SK-N-SH treated with all-trans-retinoic acid at 6 μM for 48 hours (cell line): ENCODE results near the gene ABL2.

ENCODE experiments used
- ATAC-seq: fragments of 200-7000 bp; cut with Tn5 transposase; 3 replicates; pipeline ENCODE4 v1.9.1; 2020; ENCODE audit warnings: mild to moderate bottlenecking, moderate library complexity
- ARNTL ChIP-seq: fragments of 450-650 bp; formaldehyde crosslinking; IDR thresholded peaks from 2 replicates; pipeline ENCODE4 v1.5.0; 2020; ENCODE audit warnings: low read depth, mild to moderate bottlenecking, moderate library complexity, borderline replicate concordance
- BACH2 ChIP-seq: fragments of 250-450 bp; sonication (Bioruptor Pico); IDR thresholded peaks from 2 replicates; pipeline ENCODE4 v1.9.0; 2021; ENCODE audit warnings: mild to moderate bottlenecking, borderline replicate concordance
- CREB5 ChIP-seq: fragments of 250-450 bp; sonication (Bioruptor Pico); IDR thresholded peaks from 2 replicates; pipeline ENCODE4 v1.5.1; 2020; ENCODE audit warnings: low read depth, mild to moderate bottlenecking, moderate library complexity
- CSDC2 ChIP-seq: fragments of 250-450 bp; sonication (Bioruptor Pico); IDR thresholded peaks from 2 replicates; pipeline ENCODE4 v1.5.0; 2020; ENCODE audit warnings: mild to moderate bottlenecking, moderate library complexity
- ESRRG ChIP-seq: fragments of 250-450 bp; sonication (Bioruptor Pico); IDR thresholded peaks from 2 replicates; pipeline ENCODE4 v1.6.1; 2021; ENCODE audit warnings: mild to moderate bottlenecking
- ISL1 ChIP-seq: fragments of 250-450 bp; sonication (Bioruptor Pico); IDR thresholded peaks from 2 replicates; pipeline ENCODE4 v2.1.2; 2022; ENCODE audit warnings: mild to moderate bottlenecking, moderate library complexity
- OSR1 ChIP-seq: fragments of 250-450 bp; sonication (Bioruptor Pico); IDR thresholded peaks from 2 replicates; pipeline ENCODE4 v1.8.0; 2022; ENCODE audit warnings: moderate library complexity, mild to moderate bottlenecking, inconsistent platforms
- PATZ1 ChIP-seq: fragments of 250-450 bp; sonication (Bioruptor Pico); IDR thresholded peaks from 2 replicates; pipeline ENCODE4 v1.8.0; 2020; ENCODE audit warnings: mild to moderate bottlenecking, moderate library complexity, borderline replicate concordance
- POU6F1 ChIP-seq: fragments of 250-450 bp; sonication (Bioruptor Pico); IDR thresholded peaks from 2 replicates; pipeline ENCODE4 v1.8.0; 2021; ENCODE audit warnings: low read depth, mild to moderate bottlenecking, moderate library complexity, borderline replicate concordance
- PPARA ChIP-seq: fragments of 250-450 bp; sonication (Bioruptor Pico); IDR thresholded peaks from 2 replicates; pipeline ENCODE4 v1.5.0; 2020; ENCODE audit warnings: mild to moderate bottlenecking, borderline replicate concordance
- RARB ChIP-seq: fragments of 250-450 bp; sonication (Bioruptor Pico); IDR thresholded peaks from 2 replicates; pipeline ENCODE4 v1.8.0; 2021; ENCODE audit warnings: mild to moderate bottlenecking, moderate library complexity
- SNAI2 ChIP-seq: fragments of 250-450 bp; sonication (Bioruptor Pico); IDR thresholded peaks from 2 replicates; pipeline ENCODE4 v1.5.0; 2020; ENCODE audit warnings: mild to moderate bottlenecking, moderate library complexity
- TCF4 ChIP-seq: fragments of 250-450 bp; sonication (Bioruptor Pico); IDR thresholded peaks from 2 replicates; pipeline ENCODE4 v1.8.0; 2021; ENCODE audit warnings: mild to moderate bottlenecking, moderate library complexity, borderline replicate concordance
- ZFP3 ChIP-seq: fragments of 250-450 bp; sonication (Bioruptor Pico); IDR thresholded peaks from 2 replicates; pipeline ENCODE4 v1.5.0; 2020; ENCODE audit warnings: mild to moderate bottlenecking, moderate library complexity
- ZFP30 ChIP-seq: fragments of 450-650 bp; formaldehyde crosslinking; IDR thresholded peaks from 2 replicates; pipeline ENCODE4 v1.5.0; 2022; ENCODE audit warnings: mild to moderate bottlenecking, moderate library complexity
- ZNF565 ChIP-seq: fragments of 450-650 bp; formaldehyde crosslinking; conservative IDR thresholded peaks from 2 replicates; pipeline ENCODE4 v1.5.0; 2020; ENCODE audit warnings: low read depth, mild to moderate bottlenecking, moderate library complexity
- ZNF70 ChIP-seq: fragments of 450-650 bp; formaldehyde crosslinking; IDR thresholded peaks from 2 replicates; pipeline ENCODE4 v1.5.0; 2020; ENCODE audit warnings: mild to moderate bottlenecking, moderate library complexity
- ZNF8 ChIP-seq: fragments of 450-650 bp; formaldehyde crosslinking; IDR thresholded peaks from 2 replicates; pipeline ENCODE4 v1.5.0; 2020; ENCODE audit warnings: mild to moderate bottlenecking, moderate library complexity
- TF ChIP-seq, protein P1 (sequence below): fragments of 250-450 bp; sonication (Bioruptor Pico); IDR thresholded peaks from 2 replicates; pipeline ENCODE4 v1.5.0; 2020; ENCODE audit warnings: mild to moderate bottlenecking, moderate library complexity
- TF ChIP-seq, protein P2 (sequence below): fragments of 250-450 bp; sonication (Bioruptor Pico); IDR thresholded peaks from 2 replicates; pipeline ENCODE4 v1.5.1; 2021; ENCODE audit warnings: mild to moderate bottlenecking, moderate library complexity

ABL2 gene

DNA sequence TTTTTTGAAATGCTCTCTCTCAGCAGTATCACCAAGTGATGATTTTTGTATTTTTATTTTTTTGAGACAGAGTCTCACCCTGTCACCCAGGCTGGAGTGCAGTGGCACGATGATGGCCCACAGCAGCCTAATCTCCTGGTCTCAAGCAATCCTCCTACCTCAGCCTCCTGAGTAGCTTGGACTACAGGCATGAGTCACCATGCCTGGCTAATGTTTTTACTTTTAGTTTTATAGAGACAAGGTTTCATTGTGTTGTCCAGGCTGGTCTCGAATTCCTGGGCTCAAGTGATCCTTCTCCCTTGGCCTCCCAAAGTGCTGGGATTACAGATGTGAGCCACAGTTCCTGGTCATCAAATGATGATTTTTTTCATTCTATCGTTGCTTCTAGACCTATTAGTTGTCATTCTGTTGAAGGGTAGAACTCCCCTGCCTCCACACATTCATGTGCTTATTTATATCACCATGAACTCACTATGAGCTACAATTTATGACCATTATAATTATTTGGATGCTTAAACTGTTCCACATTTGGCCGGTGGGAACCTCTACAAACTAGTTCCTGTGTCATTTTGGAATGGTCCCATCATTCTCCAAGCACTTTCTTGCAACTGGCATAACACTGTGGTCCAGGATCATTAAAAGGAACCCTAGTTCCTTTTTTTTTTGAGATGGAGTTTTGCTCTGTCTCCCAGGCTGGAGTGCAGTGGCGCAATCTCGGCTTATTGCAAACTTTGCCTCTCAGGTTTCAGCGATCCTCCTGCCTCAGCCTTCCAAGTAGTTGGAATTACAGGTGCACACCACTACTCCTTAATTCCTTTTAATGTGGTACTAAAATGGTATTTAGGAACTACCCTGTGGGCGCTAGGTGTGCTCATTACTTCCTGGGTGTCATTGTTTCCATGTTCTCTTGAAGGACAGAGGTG lies 167.9 kb downstream of the ABL2 start:
- no peak; the same call in 2 of the 3 replicates for ATAC-seq
- TF ChIP-seq, protein P1, sequence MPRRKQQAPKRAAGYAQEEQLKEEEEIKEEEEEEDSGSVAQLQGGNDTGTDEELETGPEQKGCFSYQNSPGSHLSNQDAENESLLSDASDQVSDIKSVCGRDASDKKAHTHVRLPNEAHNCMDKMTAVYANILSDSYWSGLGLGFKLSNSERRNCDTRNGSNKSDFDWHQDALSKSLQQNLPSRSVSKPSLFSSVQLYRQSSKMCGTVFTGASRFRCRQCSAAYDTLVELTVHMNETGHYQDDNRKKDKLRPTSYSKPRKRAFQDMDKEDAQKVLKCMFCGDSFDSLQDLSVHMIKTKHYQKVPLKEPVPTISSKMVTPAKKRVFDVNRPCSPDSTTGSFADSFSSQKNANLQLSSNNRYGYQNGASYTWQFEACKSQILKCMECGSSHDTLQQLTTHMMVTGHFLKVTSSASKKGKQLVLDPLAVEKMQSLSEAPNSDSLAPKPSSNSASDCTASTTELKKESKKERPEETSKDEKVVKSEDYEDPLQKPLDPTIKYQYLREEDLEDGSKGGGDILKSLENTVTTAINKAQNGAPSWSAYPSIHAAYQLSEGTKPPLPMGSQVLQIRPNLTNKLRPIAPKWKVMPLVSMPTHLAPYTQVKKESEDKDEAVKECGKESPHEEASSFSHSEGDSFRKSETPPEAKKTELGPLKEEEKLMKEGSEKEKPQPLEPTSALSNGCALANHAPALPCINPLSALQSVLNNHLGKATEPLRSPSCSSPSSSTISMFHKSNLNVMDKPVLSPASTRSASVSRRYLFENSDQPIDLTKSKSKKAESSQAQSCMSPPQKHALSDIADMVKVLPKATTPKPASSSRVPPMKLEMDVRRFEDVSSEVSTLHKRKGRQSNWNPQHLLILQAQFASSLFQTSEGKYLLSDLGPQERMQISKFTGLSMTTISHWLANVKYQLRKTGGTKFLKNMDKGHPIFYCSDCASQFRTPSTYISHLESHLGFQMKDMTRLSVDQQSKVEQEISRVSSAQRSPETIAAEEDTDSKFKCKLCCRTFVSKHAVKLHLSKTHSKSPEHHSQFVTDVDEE (CRISPR knock-in tag) = no peak
- TF ChIP-seq ZNF565 = no peak
- no peak for TF ChIP-seq PATZ1 (CRISPR knock-in tag)
- no peak for TF ChIP-seq ISL1
- no peak for TF ChIP-seq CREB5 (CRISPR knock-in tag)
- TF ChIP-seq PPARA (CRISPR knock-in tag) = no peak
- no peak for TF ChIP-seq ZNF8 (CRISPR knock-in tag)
- no peak for TF ChIP-seq CSDC2 (CRISPR knock-in tag)
- no peak for TF ChIP-seq OSR1
- TF ChIP-seq ZFP30 (CRISPR knock-in tag) = no peak
- no peak for TF ChIP-seq ZNF70 (CRISPR knock-in tag)

- TF ChIP-seq PPARA (CRISPR knock-in tag) (no peak), ARNTL (CRISPR knock-in tag) (no peak), CSDC2 (CRISPR knock-in tag) (no peak), CREB5 (CRISPR knock-in tag) (no peak), ZFP30 (CRISPR knock-in tag) (no peak), TCF4 (no peak), BACH2 (CRISPR knock-in tag) (no peak), SNAI2 (no peak), ZNF70 (CRISPR knock-in tag) (no peak), ZNF565 (no peak), POU6F1 (CRISPR knock-in tag) (no peak), RARB (no peak), ZFP3 (CRISPR knock-in tag) (no peak), ZNF8 (CRISPR knock-in tag) (no peak), OSR1 (no peak), PATZ1 (CRISPR knock-in tag) (no peak), ESRRG (CRISPR knock-in tag) (no peak)
- TF ChIP-seq, protein P2, sequence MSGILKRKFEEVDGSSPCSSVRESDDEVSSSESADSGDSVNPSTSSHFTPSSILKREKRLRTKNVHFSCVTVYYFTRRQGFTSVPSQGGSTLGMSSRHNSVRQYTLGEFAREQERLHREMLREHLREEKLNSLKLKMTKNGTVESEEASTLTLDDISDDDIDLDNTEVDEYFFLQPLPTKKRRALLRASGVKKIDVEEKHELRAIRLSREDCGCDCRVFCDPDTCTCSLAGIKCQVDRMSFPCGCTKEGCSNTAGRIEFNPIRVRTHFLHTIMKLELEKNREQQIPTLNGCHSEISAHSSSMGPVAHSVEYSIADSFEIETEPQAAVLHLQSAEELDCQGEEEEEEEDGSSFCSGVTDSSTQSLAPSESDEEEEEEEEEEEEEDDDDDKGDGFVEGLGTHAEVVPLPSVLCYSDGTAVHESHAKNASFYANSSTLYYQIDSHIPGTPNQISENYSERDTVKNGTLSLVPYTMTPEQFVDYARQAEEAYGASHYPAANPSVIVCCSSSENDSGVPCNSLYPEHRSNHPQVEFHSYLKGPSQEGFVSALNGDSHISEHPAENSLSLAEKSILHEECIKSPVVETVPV (CRISPR knock-in tag) = no peak
- peak; percentile 85 for ATAC-seq
Observed at GRCh38 chr1:179058487-179059483, 170.7 kb downstream of the ABL2 start.
